ENCODE results near the gene TAS2R41.

The TAS2R41 gene, protein sequence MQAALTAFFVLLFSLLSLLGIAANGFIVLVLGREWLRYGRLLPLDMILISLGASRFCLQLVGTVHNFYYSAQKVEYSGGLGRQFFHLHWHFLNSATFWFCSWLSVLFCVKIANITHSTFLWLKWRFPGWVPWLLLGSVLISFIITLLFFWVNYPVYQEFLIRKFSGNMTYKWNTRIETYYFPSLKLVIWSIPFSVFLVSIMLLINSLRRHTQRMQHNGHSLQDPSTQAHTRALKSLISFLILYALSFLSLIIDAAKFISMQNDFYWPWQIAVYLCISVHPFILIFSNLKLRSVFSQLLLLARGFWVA

DNA sequence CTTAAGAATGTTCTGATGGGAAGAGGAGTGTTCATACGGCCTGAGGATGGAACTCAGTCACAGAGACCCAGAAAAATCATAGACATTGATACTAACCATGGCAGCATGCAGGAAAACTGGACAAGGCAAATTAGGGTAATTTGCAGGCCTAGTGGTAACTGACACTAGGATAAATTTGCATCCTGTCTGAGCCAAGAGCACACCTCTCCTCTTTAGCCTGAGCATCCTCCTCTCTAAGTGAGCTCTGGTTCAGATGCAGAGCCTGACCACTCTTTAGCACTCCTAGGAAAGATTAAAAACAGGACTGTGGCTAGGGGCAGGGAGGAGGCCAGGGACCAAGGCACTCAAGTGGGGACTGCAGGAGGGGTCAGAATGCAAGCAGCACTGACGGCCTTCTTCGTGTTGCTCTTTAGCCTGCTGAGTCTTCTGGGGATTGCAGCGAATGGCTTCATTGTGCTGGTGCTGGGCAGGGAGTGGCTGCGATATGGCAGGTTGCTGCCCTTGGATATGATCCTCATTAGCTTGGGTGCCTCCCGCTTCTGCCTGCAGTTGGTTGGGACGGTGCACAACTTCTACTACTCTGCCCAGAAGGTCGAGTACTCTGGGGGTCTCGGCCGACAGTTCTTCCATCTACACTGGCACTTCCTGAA, at the start of gene TAS2R41:
TSS of gene TAS2R41 (plus strand) at position 373 of the 650 bp plus-strand sequence. CDS start at position 373, 0 bp downstream.
- no peak for DNase-seq (ENCODE audit: low spot score)

DNA sequence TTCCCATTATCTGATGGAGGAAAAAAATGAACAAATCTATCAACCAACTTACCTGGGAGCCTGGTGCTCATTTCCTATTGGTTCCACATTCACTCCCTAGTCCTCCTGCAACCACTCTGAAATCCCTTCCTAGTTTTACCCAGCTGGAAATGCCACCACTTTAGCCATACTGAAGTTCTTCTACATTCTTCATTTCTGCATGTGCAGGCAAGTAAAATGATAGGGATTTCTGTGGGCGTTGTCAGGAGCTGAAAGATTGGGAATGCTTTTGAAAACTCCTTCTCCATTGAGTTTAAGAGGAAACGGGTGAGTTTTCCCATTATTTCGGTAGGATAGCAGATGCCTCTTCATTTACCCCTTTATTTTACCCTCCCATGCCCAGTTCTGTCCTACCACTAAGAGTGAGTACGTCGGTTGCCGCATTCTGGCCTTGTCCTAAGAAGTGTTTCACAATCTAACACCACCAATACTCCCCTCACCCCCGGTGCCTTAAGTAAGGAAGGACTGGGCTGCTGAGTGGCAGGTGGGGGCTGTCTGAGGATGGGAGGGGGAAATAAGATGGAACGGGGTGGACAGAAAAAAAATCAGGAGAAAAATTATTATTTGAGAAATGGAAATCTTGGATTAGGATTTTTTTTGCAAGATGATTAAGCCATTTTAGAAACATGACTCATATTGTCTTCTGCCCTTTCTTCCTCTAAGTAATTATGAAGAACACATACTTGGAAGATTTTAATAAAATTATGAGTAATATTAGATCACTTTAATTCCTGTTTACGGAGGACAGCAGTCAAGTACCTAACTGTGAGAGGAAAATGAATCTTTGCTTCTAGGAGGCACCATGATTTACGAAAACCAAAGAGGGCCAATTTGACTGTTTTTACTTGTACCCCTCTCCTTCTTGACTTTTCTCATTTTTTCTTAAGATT, 47.6 kb upstream of the TAS2R41 start:
- no peak for DNase-seq (ENCODE audit: low spot score)

DNA sequence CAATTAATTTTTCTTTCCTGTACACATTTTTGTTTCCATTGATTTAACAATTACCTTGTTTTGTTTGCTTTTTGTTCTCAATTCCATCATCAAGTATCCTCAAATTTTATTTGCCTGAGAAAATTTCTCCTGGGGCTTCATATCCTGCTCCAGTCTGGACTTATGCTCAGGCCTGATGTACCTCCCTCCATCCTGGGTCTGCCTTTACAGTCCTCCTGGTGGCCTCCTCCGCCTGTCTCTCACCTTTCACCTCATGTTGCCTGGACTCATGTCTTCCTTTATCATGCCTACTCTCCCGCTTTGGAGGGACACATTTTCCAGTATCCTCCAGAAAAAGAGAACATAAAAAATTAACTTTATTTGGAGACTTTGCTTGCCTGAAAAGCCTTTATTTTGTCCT, 46.6 kb upstream of the TAS2R41 start:
- no peak for DNase-seq (ENCODE audit: low spot score)

DNA sequence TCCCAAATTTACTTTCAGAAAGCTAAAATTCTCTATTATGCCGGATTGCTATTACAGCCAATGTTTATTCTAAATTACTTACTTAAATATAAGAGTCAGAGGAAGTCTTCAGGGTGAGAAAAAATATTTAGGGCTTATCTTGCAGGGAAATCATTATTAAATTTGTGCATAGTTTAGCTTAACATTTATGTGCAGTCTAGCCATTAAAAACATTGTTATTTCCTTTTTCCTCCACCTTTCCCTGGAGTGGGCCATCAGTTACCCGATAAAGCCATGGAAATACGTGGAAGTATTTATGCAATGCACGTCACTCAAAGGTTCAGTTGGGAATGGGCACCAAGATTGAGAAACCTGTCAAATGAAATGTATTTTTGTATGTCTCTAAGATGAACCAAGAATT, 43.9 kb upstream of the TAS2R41 start:
- no peak for DNase-seq (ENCODE audit: low spot score)

DNA sequence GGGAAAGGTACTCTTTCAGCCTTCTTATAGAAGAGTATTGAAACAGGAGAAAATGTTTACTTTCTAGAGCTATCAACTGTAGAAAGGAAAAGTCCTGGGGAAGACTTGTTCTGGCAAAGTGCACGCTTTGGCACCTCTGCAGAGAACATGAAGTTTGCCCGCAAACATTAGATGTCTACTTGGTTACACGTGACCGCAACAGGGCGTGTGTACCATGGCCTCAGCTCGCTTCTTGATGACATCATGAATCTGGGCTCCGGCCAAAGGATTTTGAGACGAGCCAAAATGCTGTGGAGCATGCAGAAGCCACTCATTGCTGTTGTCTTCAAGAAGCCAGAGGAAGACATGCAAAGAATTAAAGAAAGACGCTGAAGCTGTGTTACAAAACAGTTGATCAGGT, 43.0 kb upstream of the TAS2R41 start:
- no peak for DNase-seq (ENCODE audit: low spot score)

DNA sequence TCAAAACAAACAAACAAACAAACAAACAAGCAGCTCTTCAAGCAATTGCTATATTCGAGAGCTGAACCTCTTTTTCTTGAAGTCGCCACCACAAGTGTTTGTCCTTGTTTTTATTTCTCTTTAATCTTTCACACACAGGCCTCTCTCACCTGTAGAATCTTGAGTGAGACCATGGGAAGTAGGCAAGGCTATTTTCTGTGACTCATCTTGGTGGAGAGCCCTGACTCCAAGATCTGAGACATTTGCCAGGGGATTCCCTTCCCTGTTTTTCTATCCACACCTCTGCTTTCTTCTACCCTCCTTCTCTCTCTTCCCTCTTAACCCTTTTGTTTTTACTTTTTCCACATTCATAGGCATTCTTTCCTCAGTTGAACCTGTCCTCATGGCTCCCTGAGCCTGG, 42.4 kb upstream of the TAS2R41 start:
- no peak for DNase-seq (ENCODE audit: low spot score)

DNA sequence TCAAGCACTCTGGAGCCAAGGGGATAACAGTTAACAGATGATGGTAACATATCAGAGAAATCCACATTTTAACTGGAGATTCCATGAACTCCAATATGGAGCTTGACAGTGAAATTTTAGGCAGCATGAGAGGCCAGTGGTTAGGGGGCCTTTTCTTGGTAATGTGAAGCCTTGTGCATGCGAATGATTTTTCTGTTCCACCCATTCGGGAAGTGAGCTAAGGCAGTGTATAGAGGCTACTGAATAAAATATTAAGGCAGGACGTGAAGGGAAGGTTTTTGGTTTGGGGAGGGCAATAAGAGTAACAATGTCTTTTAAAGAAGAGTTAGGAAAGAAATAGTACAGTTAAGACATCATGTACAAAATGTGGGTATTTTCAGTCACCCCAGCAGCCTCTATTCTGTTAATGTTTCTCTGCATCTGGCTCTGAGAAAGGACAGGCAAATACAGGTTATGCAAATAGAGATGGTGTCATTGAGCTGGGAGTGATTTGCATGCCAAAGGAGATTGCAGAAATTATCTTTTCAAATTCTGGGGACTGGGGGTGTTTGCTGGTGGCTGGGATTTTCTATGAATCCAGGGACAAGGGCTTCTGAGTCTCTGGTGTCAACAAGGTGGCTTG, 41.2 kb upstream of the TAS2R41 start:
- DNase-seq (ENCODE audit: low spot score): no peak

DNA sequence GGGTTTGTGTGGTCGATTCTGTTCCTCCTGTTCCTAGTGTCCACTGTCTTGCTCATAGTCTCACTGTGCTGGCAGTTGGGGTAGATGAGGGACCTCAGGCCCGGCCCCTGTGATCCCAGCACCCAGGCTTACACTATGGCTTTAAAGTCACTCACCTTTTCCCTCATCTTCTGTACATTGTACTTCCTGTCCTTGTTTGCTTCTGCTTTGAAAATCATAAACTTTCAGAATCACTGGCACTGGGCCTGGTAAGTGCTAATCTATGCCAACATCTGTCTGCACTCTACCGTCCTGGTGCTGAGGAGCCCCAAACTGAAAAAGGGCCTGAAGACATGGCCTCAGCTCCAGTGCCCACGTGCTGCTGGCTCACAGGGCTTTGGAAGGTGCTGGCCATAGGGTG, 40.1 kb upstream of the TAS2R41 start:
- DNase-seq (ENCODE audit: low spot score): no peak

DNA sequence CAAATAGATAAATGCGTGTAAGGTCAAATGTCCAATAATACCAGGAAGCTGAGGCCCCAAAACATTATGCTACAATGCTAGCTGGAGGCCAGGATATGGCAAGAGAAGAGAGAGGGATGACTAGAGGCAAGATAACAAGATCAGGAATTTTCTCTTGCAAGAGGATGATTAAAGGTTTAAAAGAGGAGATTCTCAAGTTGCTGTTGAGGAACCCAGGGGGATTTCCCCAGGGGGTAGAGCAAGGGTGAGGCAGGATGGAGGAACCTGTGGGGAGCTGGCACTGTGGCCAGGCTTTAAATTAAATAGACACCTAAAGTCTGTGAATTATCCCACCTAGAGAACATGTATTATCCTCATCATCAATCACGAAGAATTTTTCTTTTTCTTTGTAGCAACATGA, 37.8 kb upstream of the TAS2R41 start:
- DNase-seq (ENCODE audit: low spot score): no peak

DNA sequence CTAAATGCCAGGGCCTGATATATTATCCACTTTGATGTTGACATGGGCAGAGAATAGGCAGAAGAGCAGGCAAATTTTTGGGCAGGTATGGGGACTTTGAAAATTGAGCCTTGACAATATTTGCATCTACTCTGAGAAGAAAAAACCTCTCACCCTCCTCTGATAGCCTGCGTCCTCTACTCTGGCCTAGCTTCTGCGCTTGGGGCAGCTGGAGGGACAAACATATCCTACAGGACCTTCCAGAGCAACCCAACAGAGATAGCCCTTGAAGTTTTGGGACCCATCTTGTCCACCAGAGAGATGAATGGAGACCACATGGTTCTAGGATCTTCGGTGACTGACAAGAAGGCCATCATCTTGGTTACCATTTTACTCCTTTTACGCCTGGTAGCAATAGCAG, 34.5 kb upstream of the TAS2R41 start, which contains the start of gene TAS2R60:
TSS of gene TAS2R60 (plus strand) at position 301 of the 400 bp plus-strand sequence. CDS start at position 301, 0 bp downstream.
- DNase-seq (ENCODE audit: low spot score): no peak

DNA sequence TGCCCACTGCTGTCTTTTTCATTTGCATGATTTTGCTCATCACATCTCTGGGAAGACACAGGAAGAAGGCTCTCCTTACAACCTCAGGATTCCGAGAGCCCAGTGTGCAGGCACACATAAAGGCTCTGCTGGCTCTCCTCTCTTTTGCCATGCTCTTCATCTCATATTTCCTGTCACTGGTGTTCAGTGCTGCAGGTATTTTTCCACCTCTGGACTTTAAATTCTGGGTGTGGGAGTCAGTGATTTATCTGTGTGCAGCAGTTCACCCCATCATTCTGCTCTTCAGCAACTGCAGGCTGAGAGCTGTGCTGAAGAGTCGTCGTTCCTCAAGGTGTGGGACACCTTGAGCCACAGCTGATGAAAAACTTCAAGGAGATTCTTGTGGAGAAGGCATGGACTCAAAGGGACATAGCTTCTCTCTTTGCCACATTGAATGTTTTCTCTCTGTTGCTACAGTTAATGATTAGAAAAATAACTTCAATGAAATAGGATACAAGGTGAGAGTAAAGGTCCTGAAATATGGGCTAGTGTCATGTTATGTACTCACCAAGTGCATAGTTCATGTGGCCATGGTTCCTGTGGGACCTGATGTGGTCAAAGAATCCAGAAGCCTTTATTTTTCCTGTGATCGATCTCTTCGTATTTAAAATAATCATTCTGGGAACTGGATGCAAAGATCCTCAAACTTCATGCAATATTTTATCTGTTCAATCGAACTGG, 33.5 kb upstream of the TAS2R41 start:
- no peak for DNase-seq (ENCODE audit: low spot score)

DNA sequence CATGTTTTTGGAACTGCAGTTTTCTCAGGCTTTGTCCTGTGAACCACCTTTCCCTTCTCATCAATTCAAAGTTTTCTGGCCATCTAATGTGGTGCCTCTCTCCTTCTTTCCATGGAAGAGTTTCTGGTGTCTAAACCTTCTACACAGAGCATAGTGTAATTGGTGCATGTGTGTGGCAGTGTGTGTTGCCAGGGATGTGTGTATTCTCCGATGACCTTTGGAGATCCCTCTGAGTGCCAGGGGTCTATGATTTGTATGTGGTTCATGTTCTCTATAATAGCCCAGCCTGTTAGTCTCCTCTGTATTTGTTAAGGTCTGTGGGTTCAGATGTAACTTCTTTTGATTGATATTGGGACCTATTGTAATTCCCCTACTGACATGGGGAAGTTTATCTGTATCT, 32.9 kb upstream of the TAS2R41 start:
- no peak for DNase-seq (ENCODE audit: low spot score)

DNA sequence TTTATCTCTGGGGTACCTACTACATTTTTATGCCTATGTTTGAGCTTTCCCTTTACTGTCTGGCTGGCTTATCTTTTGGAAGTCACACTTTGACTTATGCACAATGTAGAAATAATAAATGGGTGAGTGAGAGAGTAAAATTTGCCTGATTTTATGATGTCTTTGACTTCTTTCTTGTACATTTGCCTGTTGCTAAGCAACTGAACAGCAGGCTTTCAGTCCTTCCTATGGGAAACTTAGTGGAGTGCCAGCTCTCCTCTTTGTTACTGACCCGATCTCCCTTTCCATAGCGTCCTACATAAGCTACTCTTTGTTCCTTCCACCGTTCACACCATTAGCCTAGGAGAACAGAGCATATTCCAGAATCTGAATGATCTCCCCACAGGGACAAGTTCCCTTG, 30.2 kb upstream of the TAS2R41 start:
- DNase-seq (ENCODE audit: low spot score): no peak

DNA sequence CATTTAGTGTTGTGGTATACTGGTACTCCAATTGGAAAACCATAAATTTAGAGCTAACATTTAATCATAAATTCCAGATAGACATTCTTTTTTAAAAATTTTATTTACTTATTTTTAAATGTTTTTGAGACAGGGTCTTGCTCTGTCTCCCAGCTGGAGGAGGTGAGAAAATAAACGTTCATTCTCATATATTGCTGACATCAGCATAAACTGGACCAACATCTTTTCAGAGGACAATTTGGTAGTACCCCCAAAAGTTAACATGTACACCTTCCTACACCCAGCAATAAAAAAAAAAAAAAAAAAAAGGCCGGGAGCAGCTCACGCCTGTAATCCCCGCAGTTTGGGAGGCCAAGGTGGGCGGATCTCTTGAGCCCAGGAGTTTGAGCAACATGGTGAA, 29.2 kb upstream of the TAS2R41 start:
- no peak for DNase-seq (ENCODE audit: low spot score)

DNA sequence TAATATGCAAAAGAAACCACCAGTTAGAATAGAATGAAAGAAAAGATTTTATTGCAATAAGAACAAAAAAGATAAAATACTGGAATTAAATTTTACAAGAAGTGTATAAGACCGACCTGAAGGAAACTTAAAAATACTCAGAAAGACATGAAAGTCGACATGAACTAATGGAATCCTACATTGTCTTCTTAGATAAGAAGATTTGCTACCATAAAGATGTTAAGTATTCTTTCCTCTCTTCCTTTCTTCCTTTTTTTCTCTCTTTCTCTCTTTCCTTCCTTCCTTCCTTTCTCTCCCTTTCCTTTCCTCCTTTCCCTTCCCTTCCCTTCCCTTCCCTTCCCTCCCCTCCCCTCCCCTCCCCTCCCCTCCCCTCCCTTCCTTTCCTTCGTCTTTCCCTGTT, 27.9 kb upstream of the TAS2R41 start:
- no peak for DNase-seq (ENCODE audit: low spot score)

DNA sequence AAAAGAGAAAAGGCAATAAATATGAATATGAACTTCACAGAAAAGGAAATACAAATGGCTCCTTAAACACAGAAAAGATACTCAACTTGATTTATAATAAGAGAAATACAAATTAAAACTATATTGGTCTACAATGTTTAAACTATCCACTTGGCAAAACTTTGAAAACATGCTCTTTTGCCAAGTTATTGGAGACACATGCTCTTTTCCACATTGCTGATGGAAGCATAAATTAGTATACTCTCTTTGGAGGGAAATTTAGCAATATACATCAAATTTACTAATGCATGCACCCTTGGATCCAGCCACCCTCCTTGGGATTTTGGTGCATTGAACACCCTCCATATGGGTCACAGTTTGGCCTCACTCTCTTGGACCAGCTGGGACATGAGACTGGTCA, 26.6 kb upstream of the TAS2R41 start:
- DNase-seq (ENCODE audit: low spot score): no peak

DNA sequence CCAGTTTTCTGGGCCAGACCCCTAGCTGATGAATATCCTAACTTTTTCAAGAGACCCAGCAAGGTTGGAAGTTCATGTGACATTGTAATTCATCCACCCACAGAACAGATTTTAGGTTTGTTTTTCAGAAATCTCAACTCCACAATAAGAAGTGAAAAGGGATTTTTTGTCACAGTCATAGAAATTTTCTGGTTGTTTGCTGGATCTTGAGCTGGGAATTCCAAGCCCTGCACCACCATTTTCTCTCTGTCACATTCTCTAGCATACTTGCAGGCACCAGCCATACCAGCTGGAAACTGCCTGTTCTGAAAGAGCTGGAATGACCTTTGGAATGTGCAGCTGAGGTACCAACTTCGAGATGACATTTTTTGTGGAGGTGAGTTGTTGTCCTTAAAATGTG, 25.9 kb upstream of the TAS2R41 start:
- no peak for DNase-seq (ENCODE audit: low spot score)

DNA sequence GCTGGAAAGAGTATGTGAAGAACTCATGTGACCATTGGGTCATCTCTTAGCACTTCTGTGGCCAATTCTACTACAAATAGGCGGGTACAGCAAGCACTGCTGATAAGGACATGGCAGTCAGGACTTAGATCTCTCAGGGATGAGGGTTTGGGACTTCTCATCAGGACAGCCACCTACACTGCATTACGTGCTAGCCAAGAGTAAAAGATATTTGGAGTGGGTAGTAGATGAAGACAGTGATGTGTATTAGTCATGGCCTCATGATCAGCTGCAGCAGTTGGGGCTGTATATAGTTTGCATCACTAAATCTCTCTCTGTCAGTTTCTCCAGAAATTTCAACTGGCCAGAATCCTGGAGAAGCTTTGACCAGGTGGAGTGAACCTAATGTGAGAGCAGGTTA, 25.2 kb upstream of the TAS2R41 start:
- DNase-seq (ENCODE audit: low spot score): no peak

DNA sequence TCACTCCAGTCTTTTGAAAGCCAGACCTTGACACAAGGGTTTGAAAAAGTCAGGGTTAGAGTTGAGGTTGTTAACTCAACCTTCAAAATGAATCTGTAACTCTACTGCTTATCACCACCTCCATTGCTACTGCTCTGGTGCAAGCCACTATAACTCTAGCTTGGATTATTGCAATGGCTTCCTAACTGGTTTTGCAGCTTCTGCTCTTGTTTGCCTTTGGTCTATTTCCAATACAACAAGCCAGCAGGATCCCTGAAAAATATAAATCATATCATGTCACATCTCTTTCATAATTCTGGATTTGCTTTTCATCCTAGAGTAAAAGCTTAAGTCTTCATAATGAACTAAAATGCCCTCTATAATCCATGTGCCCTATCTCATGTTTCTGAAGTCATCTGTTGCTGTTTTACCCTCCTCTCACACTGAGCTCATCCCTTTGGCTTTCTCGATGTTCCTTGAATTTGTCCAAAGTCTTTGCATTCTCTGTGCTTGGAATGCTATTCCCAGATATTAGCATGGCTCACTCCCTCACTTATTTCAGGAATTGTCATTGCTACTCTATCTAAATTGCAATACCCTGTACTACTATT, 23.5 kb upstream of the TAS2R41 start:
- no peak for DNase-seq (ENCODE audit: low spot score)

DNA sequence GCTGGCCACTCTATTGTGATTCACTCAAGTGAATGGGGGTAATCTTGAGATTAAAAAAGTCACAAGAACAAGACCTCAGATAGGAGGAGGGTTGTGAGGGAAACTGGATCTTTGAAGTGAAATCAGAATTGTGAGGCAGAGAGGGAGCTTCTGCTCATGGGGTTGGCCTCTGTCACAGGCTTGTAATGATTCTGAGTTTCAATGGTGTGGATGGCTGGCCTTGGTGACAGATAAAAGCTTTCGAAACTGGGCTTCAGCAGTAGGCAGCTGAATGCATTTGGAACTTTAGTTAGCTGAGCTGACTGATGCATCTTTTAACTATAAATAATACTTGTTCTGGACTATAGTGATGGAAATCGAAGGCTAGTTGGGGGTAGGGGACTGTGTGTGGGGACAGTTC, 22.2 kb upstream of the TAS2R41 start:
- DNase-seq (ENCODE audit: low spot score): no peak

DNA sequence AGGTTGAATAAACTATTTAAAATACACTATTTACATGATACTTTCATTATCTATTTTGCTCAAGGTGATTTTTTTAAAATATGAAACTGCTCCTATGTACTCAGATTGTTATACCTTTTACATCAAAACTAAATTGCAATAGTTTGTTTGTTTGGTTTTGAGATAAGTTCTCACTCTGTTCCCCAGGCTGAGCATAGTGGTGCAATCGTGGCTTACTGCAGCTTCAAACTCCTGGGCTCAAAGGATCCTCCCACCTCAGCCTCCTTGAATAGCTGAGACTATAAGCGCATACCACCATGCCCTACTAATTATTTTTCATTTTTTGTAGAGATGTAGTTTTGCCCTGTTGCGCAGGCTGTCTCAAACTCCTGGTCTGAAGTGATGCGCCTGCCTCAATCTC, 21.7 kb upstream of the TAS2R41 start:
- no peak for DNase-seq (ENCODE audit: low spot score)

All from globus pallidus (tissue), 1 donor.